Activated naive CD8-positive, alpha-beta T cell treated with anti-CD3 and anti-CD28 coated beads, Interleukin-2, amount 50 U/mL, for 24 hours (primary cell): ENCODE results near the gene HOXA1.
A peak's percentile ranks its signal among the peaks of the same experiment; 100 is the strongest.

Source experiments
- ATAC-seq: fragments of 150-1000 bp; cut with Tn5 transposase; one replicate; pipeline ENCODE4 v1.10.0; 2021
- DNase-seq: peaks from one replicate; pipeline ENCODE4 v3.0.0; 2021
- H3K27ac Mint-ChIP-seq: one replicate; pipeline ENCODE4 v1.8.0; 2021; ENCODE audit warnings: mild to moderate bottlenecking, mixed read lengths
- H3K27me3 Mint-ChIP-seq: one replicate; pipeline ENCODE4 v1.8.0; 2021; ENCODE audit warnings: mixed read lengths
- H3K36me3 Mint-ChIP-seq: one replicate; pipeline ENCODE4 v1.8.0; 2021; ENCODE audit warnings: low read depth, mixed read lengths
- H3K4me1 Mint-ChIP-seq: one replicate; pipeline ENCODE4 v1.8.0; 2021; ENCODE audit warnings: mixed read lengths
- H3K4me3 Mint-ChIP-seq: one replicate; pipeline ENCODE4 v1.8.0; 2021; ENCODE audit warnings: mild to moderate bottlenecking, moderate library complexity, mixed read lengths
- H3K9me3 Mint-ChIP-seq: one replicate; pipeline ENCODE4 v1.8.0; 2021; ENCODE audit warnings: mixed read lengths

Gene HOXA1

DNA sequence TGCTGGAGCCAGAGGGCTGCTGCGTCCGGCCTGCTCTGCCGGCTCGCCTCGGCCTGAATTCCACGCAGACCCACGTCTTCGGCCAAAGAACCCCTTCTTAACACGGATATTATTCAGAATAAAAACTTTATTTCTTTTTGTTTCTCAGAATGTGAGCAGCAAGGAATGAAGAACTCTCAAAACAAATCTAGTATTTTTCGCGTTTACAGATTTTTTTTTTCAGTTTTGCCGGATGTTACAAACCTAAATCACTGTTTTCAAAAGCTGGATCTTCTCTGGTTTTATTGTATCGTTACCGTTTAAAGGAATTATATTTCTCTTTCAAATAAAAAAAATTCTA, 11.1 kb upstream of the HOXA1 start:
- ATAC-seq (no peak), DNase-seq (no peak)
- no peak overlapping the region for H3K27ac Mint-ChIP-seq
- no peaks in the 10 kb centered on the region for H3K9me3 Mint-ChIP-seq
- H3K4me1 Mint-ChIP-seq: peaks cover 9% of the 10 kb centered on the region
- H3K36me3 Mint-ChIP-seq: no peaks in the 10 kb centered on the region
- H3K4me3 Mint-ChIP-seq: no peak overlapping the region
- H3K27me3 Mint-ChIP-seq: peaks cover 35% of the 10 kb centered on the region

- H3K27me3 Mint-ChIP-seq: peaks cover 37% of the 10 kb centered on the region
- no peak for DNase-seq
- no peaks in the 10 kb centered on the region for H3K9me3 Mint-ChIP-seq
- H3K4me1 Mint-ChIP-seq: peaks cover 9% of the 10 kb centered on the region
- no peak overlapping the region for H3K4me3 Mint-ChIP-seq
- H3K36me3 Mint-ChIP-seq: no peaks in the 10 kb centered on the region
- no peak overlapping the region for H3K27ac Mint-ChIP-seq
- no peak for ATAC-seq
Measured at GRCh38 chr7:27106181-27106900, 10.5 kb upstream of the HOXA1 start.

DNA sequence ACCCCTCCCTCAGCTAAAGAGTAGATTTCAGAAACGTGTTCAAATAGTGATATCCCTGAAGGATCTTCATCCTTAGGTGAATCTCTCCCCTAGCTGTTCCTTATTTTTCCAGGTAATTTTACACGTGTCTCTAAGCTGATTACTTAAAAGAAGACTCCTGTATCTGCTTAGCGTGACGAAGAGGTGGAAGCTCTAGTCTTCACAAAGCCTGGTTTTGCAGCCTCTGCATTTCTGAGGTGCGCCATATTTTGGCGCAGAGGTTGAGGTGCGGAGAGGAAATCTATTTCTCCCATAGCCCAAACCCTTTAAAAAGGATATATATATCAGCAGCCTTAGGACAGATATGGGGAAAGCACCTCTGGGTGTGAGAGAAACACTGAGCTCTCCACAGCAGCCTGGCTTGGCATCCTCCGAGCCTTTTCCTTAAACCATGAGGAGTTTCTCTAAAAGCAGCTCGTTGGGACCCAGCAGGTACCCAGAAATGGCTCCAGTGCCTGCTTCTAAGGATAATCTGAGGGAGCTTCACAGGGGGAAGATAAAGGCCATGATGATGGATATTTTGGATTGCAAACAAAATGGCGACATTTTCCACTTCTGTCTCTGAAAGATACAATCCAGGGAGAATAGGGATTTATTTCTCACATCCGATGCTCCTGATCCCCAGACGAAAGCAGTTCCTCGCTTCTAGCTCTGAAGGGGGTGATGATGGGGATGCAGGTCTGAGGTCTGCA, 9.7 kb upstream of the HOXA1 start:
- Mint-ChIP-seq H3K27me3 (peaks cover 46% of the 10 kb centered on the region), H3K27ac (no peak overlapping the region), H3K4me1 (peaks cover 9% of the 10 kb centered on the region), H3K9me3 (no peaks in the 10 kb centered on the region), H3K4me3 (no peak overlapping the region), H3K36me3 (peaks cover 5% of the 10 kb centered on the region)
- ATAC-seq (no peak), DNase-seq (no peak)

DNA sequence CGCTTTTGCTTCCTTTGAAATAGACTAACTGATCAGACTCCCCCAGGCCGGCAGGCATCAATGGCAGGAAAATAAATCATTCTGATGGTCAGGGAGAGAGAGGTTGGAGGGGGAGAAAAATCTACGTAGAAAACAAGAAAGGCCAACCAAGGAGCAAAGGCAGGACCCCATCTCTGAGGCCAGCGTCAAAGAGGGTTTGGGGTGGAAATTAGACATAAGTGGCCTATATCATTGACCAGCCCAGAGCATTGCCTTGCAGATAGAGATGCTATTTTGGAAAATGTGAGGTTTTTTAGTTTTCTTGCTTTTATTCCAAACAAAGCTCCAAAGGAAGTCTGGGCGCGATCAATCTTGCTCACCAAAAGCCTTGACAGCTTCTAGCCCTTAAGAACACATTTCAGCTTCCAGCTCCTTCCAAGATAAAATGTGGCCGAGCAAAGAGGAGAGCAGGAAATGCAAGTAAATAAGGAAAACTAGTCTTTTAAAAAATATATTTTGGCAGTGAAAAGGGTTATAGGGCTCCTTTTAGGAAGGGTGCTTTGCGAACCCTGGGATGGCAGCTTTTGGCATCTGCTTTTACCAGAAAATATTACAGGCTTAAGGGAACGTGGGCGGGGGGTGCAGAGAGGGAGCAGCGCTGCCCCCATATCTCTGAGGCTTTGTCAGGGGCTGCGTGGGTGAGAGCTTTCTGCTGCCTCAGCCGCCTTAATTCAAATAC, 8.7 kb upstream of the HOXA1 start:
- peaks cover 54% of the 10 kb centered on the region for H3K27me3 Mint-ChIP-seq
- H3K4me3 Mint-ChIP-seq: no peak overlapping the region
- H3K9me3 Mint-ChIP-seq: no peaks in the 10 kb centered on the region
- peaks cover 6% of the 10 kb centered on the region for H3K36me3 Mint-ChIP-seq
- no peak overlapping the region for H3K27ac Mint-ChIP-seq
- H3K4me1 Mint-ChIP-seq: peaks cover 9% of the 10 kb centered on the region
- no peak for DNase-seq
- no peak for ATAC-seq

DNA sequence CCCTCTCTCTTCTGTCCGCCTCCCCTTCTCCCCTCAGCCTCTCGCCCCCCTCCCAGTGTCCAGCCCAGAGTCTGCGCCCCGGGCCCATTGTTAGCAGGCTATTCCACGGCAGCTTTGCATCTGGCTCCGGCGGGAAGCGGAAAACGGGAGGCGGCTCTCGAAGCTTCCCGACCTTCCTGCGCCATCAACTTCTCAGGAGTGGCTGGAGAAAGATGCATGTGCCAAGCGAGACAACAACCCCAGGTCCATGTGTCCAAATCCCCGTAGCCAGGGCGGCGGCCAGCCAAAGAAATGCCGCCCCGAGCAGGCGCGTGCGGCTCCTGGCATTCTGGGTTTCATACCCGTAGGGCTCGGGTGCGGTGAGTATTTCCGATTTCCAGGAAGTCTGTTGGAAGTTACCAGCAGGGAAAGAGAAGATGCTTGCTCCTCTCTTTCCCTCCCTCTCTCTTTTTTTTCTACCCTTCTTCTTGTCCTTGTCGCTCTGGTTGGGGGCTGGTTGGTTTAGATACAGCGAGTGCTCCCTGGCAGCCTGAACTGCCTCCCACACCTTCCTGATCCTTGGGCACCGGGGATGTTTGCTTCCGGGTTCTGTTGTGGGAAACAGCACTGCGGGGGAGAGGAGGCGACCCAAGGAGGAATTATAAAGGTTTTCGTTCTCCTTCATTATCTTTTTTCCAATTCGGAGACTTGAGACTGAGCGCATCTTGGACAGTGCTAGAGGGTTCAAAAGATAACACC, 7.9 kb upstream of the HOXA1 start:
- H3K27me3 Mint-ChIP-seq: peaks cover 62% of the 10 kb centered on the region
- H3K4me1 Mint-ChIP-seq: peaks cover 12% of the 10 kb centered on the region
- DNase-seq (no peak), ATAC-seq (no peak)
- no peaks in the 10 kb centered on the region for H3K9me3 Mint-ChIP-seq
- no peak overlapping the region for H3K4me3 Mint-ChIP-seq
- no peak overlapping the region for H3K27ac Mint-ChIP-seq
- H3K36me3 Mint-ChIP-seq: peaks cover 6% of the 10 kb centered on the region

GRCh38 chr7:27102581-27103442, 7.0 kb upstream of the HOXA1 start, which contains the start of gene HOXA2:
TSS of gene HOXA2 (minus strand) at chr7:27102683. CDS start at chr7:27102500, 183 bp downstream.
- H3K4me3 Mint-ChIP-seq: peak within 1 kb of the TSS; percentile 21
- ATAC-seq (no peak), DNase-seq (no peak)
- H3K9me3 Mint-ChIP-seq: no peaks in the 10 kb centered on the region
- H3K27me3 Mint-ChIP-seq: peaks cover 69% of the 10 kb centered on the region
- H3K36me3 Mint-ChIP-seq: peaks cover 6% of the 10 kb centered on the region
- peaks cover 16% of the 10 kb centered on the region for H3K4me1 Mint-ChIP-seq
- no peak within 1 kb of the TSS for H3K27ac Mint-ChIP-seq

GRCh38 chr7:27101957-27102580, 6.3 kb upstream of the HOXA1 start:
- ATAC-seq (no peak), DNase-seq (no peak)
- Mint-ChIP-seq H3K27me3 (peaks cover 77% of the 10 kb centered on the region), H3K9me3 (no peaks in the 10 kb centered on the region), H3K4me3 (peak overlapping the region; percentile 21), H3K4me1 (peaks cover 24% of the 10 kb centered on the region), H3K36me3 (peaks cover 6% of the 10 kb centered on the region), H3K27ac (no peak overlapping the region)

GRCh38 chr7:27101171-27101956, 5.6 kb upstream of the HOXA1 start:
- DNase-seq (no peak), ATAC-seq (no peak)
- H3K27ac Mint-ChIP-seq: no peak overlapping the region
- H3K4me1 Mint-ChIP-seq: peaks cover 28% of the 10 kb centered on the region
- no peak overlapping the region for H3K4me3 Mint-ChIP-seq
- no peaks in the 10 kb centered on the region for H3K9me3 Mint-ChIP-seq
- peaks cover 79% of the 10 kb centered on the region for H3K27me3 Mint-ChIP-seq
- peaks cover 6% of the 10 kb centered on the region for H3K36me3 Mint-ChIP-seq

GRCh38 chr7:27100694-27101170, 4.9 kb upstream of the HOXA1 start:
- H3K4me3 Mint-ChIP-seq: no peak overlapping the region
- no peak overlapping the region for H3K27ac Mint-ChIP-seq
- no peak for ATAC-seq
- DNase-seq: no peak
- peaks cover 77% of the 10 kb centered on the region for H3K27me3 Mint-ChIP-seq
- no peaks in the 10 kb centered on the region for H3K9me3 Mint-ChIP-seq
- peaks cover 30% of the 10 kb centered on the region for H3K4me1 Mint-ChIP-seq
- peaks cover 6% of the 10 kb centered on the region for H3K36me3 Mint-ChIP-seq

DNA sequence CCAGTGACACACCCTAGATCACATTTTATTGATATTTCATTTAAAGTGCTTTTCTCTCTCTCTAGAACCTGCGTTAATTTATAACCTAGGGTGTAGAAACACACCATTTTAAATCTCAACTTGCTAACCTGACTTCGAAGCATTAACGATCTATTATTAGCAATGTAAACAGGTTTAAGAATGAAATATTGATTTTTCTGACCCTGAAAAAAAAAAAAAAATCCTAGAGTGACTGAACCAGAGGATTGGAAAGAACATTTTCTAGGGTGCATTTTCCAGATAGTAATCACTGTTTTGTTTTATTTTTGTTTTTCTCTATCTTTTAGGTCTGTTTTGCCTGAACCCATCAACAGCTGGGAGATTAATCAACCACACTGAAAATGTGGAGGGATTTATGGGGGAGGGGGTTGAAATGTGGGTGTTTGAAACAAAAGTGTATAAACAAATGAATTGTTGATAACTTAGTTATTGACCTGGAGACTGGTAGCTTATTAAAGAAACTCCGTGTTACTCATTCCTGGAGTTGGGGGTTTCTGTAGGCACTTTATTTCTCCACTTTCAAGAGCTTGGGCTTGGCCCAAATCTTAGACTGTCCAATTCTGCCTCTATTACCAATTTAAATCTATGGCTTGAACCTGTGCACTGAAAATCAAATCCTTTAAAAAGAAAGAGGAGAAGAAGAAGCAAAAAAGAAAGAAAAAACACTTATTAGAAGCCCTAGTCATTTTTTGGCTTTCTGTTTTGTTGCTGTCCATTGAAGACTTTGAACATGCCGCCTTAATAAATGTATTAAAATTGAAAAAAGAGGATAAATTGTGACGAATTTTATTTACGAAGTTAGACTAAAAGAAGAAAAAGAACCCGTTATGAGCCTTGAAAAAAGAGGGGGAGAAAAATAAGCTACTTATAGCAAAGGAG, 3.9 kb upstream of the HOXA1 start:
- Mint-ChIP-seq H3K9me3 (no peaks in the 10 kb centered on the region), H3K27ac (no peak overlapping the region), H3K4me3 (no peak overlapping the region), H3K36me3 (peaks cover 6% of the 10 kb centered on the region), H3K4me1 (peaks cover 38% of the 10 kb centered on the region), H3K27me3 (peaks cover 81% of the 10 kb centered on the region)
- DNase-seq: no peak
- ATAC-seq: no peak

GRCh38 chr7:27098578-27099451, 3.0 kb upstream of the HOXA1 start:
- ATAC-seq (no peak), DNase-seq (no peak)
- H3K9me3 Mint-ChIP-seq: no peaks in the 10 kb centered on the region
- peaks cover 84% of the 10 kb centered on the region for H3K27me3 Mint-ChIP-seq
- no peak overlapping the region for H3K27ac Mint-ChIP-seq
- no peak overlapping the region for H3K4me3 Mint-ChIP-seq
- H3K4me1 Mint-ChIP-seq: peaks cover 38% of the 10 kb centered on the region
- peaks cover 6% of the 10 kb centered on the region for H3K36me3 Mint-ChIP-seq
